Urinary bladder (tissue), 4 donors: ENCODE data around the gene LRP1B. TPM values are rescaled to one million over a fixed set of nuclear protein-coding genes. Genes with fewer than 3 reads are reported as not detected.
"Not testable (repeated sequence)": the region's sequence is repeated elsewhere in the genome, so short reads cannot be mapped to it uniquely, and the experiment has no call there.

ENCODE experiments used
- DNase-seq: peaks from one replicate; pipeline ENCODE4 v3.0.0-alpha.2; 2015; ENCODE audit errors: extremely low spot score
- H3K27ac ChIP-seq: one replicate; pipeline ENCODE4 v1.5.1; 2013; ENCODE audit warnings: low read depth, mild to moderate bottlenecking, moderate library complexity
- H3K36me3 ChIP-seq: one replicate; pipeline ENCODE4 v1.6.1; 2013; ENCODE audit warnings: mild to moderate bottlenecking, moderate library complexity; ENCODE audit not compliant: insufficient read depth
- H3K4me1 ChIP-seq: one replicate; pipeline ENCODE4 v1.6.1; 2013; ENCODE audit warnings: mild to moderate bottlenecking, moderate library complexity; ENCODE audit not compliant: insufficient read depth
- H3K4me3 ChIP-seq: one replicate; pipeline ENCODE4 v1.5.1; 2013; ENCODE audit warnings: low read depth, low read length
- WGBS: extraction: QIAGEN DNeasy Blood & Tissue Kit; methylation state at CpG from one replicate; pipeline ENCODE4 v1.1.7; 2013; 5-methylcytosine and 5-hydroxymethylcytosine counted together
- polyA plus RNA-seq: library from polyadenylated mRNA; stranded (reverse); fragments of 200-250 nt; gene quantifications from one replicate; pipeline ENCODE4 v1.2.3, GENCODE V29; 2013
- total RNA-seq: library from RNA; depleted of rRNA; stranded (reverse); fragments of >200 nt; gene quantifications from one replicate; pipeline ENCODE4 v1.2.3, GENCODE V29; 2014
- donor health status: healthy with polysubstance abuse.
- donor health status: healthy.

LRP1B gene
- total and polyA plus RNA-seq, 2 donors, result 0.05 to 13.3 TPM

- DNase-seq, result no peak
- WGBS, result 48% methylated on average over 1 of the region's 1 CpG
- H3K27ac ChIP-seq, result no peak overlapping the region
- no peaks in the 10 kb centered on the region for H3K36me3 ChIP-seq
- H3K4me3 ChIP-seq, result no peak overlapping the region
- H3K4me1 ChIP-seq, result no peaks in the 10 kb centered on the region
These were observed 1818.9 kb downstream of the LRP1B start for GRCh38 chr2:140311905-140312304.

- DNase-seq, result no peak
- Histone ChIP-seq H3K4me1 (no peaks in the 10 kb centered on the region), H3K27ac (no peak overlapping the region), H3K4me3 (no peak overlapping the region), H3K36me3 (no peaks in the 10 kb centered on the region)
These were observed 1822.1 kb downstream of the LRP1B start for GRCh38 chr2:140308706-140309105.

GRCh38 chr2:140307532-140307931 lies 1823.3 kb downstream of the LRP1B start:
- no peak for DNase-seq
- no peak overlapping the region for H3K4me3 ChIP-seq
- no peak overlapping the region for H3K27ac ChIP-seq
- H3K36me3 ChIP-seq, result no peaks in the 10 kb centered on the region
- no peaks in the 10 kb centered on the region for H3K4me1 ChIP-seq

- no peak for DNase-seq
- Histone ChIP-seq H3K36me3 (no peaks in the 10 kb centered on the region), H3K27ac (no peak overlapping the region), H3K4me1 (no peaks in the 10 kb centered on the region), H3K4me3 (no peak overlapping the region)
- WGBS, result 94% methylated on average over 1 of the region's 1 CpG
These were observed 1835.0 kb downstream of the LRP1B start for GRCh38 chr2:140295767-140296166.

- Histone ChIP-seq H3K4me3 (no peak overlapping the region), H3K4me1 (no peaks in the 10 kb centered on the region)
- no peak for DNase-seq
These were observed 1842.1 kb downstream of the LRP1B start for GRCh38 chr2:140288726-140289125.

GRCh38 chr2:140288213-140288612 lies 1842.6 kb downstream of the LRP1B start:
- no peaks in the 10 kb centered on the region for H3K36me3 ChIP-seq
- no peak overlapping the region for H3K27ac ChIP-seq
- no peaks in the 10 kb centered on the region for H3K4me1 ChIP-seq
- WGBS, result 42% methylated on average over 2 of the region's 2 CpGs
- no peak for DNase-seq
- H3K4me3 ChIP-seq, result no peak overlapping the region

More at GRCh38 chr2:140288726-140289125, 1842.1 kb downstream of the LRP1B start:
- Histone ChIP-seq H3K27ac (no peak overlapping the region), H3K36me3 (no peaks in the 10 kb centered on the region)

- H3K4me1 ChIP-seq, result no peaks in the 10 kb centered on the region
- H3K36me3 ChIP-seq, result no peaks in the 10 kb centered on the region
- WGBS, result 25% methylated on average over 1 of the region's 1 CpG
- DNase-seq, result no peak
- no peak overlapping the region for H3K4me3 ChIP-seq
- H3K27ac ChIP-seq, result no peak overlapping the region
These were observed 1844.4 kb downstream of the LRP1B start for GRCh38 chr2:140286377-140286776.

- not testable (repeated sequence) for DNase-seq, H3K27ac ChIP-seq, H3K36me3 ChIP-seq, H3K4me1 ChIP-seq, H3K4me3 ChIP-seq
- WGBS, result 64% methylated on average over 5 of the region's 5 CpGs
These were observed 1853.5 kb downstream of the LRP1B start for GRCh38 chr2:140277344-140277743.

- Histone ChIP-seq H3K27ac (no peak overlapping the region), H3K4me3 (no peak overlapping the region), H3K36me3 (no peaks in the 10 kb centered on the region), H3K4me1 (no peaks in the 10 kb centered on the region)
- DNase-seq, result no peak
- 93% methylated on average over 1 of the region's 1 CpG for WGBS
These were observed 1854.2 kb downstream of the LRP1B start for GRCh38 chr2:140276661-140277060.

- H3K36me3 ChIP-seq, result no peaks in the 10 kb centered on the region
- no peak overlapping the region for H3K27ac ChIP-seq
- WGBS, result 74% methylated on average over 7 of the region's 7 CpGs
- H3K4me3 ChIP-seq, result no peak overlapping the region
- no peaks in the 10 kb centered on the region for H3K4me1 ChIP-seq
- no peak for DNase-seq
These were observed 1855.4 kb downstream of the LRP1B start for GRCh38 chr2:140275427-140275826.

- DNase-seq, result no peak
- Histone ChIP-seq H3K36me3 (no peaks in the 10 kb centered on the region), H3K4me1 (no peaks in the 10 kb centered on the region), H3K4me3 (no peak overlapping the region), H3K27ac (no peak overlapping the region)
- WGBS, result 80% methylated on average over 5 of the region's 5 CpGs
These were observed 1855.9 kb downstream of the LRP1B start for GRCh38 chr2:140274891-140275290.

GRCh38 chr2:140273958-140274357 lies 1856.9 kb downstream of the LRP1B start:
- Histone ChIP-seq H3K4me1 (no peaks in the 10 kb centered on the region), H3K36me3 (no peaks in the 10 kb centered on the region), H3K4me3 (no peak overlapping the region), H3K27ac (no peak overlapping the region)
- 93% methylated on average over 2 of the region's 2 CpGs for WGBS
- DNase-seq, result no peak

- no peak for DNase-seq
- 72% methylated on average over 4 of the region's 4 CpGs for WGBS
- Histone ChIP-seq H3K36me3 (no peaks in the 10 kb centered on the region), H3K4me3 (no peak overlapping the region), H3K27ac (no peak overlapping the region), H3K4me1 (no peaks in the 10 kb centered on the region)
These were observed 1857.4 kb downstream of the LRP1B start for GRCh38 chr2:140273408-140273807.

GRCh38 chr2:140270224-140270623 lies 1860.6 kb downstream of the LRP1B start:
- H3K4me1 ChIP-seq, result no peaks in the 10 kb centered on the region
- WGBS, result 90% methylated on average over 1 of the region's 1 CpG
- no peak overlapping the region for H3K27ac ChIP-seq
- no peak overlapping the region for H3K4me3 ChIP-seq
- no peaks in the 10 kb centered on the region for H3K36me3 ChIP-seq
- DNase-seq, result no peak

- no peak for DNase-seq
- H3K4me1 ChIP-seq, result no peaks in the 10 kb centered on the region
- no peaks in the 10 kb centered on the region for H3K36me3 ChIP-seq
- WGBS, result 56% methylated on average over 7 of the region's 7 CpGs
- no peak overlapping the region for H3K27ac ChIP-seq
- no peak overlapping the region for H3K4me3 ChIP-seq
These were observed 1861.8 kb downstream of the LRP1B start for GRCh38 chr2:140269000-140269399.
